Measurements from ENCODE around the gene RAX. TPM values are rescaled to one million over a fixed set of nuclear protein-coding genes. Genes with fewer than 3 reads are reported as not detected.
A peak's percentile ranks its signal among the peaks of the same experiment; 100 is the strongest.

The RAX gene
- total and polyA plus RNA-seq, 10 of the 15 experiments (the other 5 are each of a cell fraction or from before 2014, with no cell fraction given) = not detected

GRCh38 chr18:59308248-59308937 is 35.1 kb upstream of the RAX start (continued):
- TF ChIP-seq HSF1 (IDR thresholded peaks at IDR 0.05; ENCODE audit: low read depth, low read length) (no peak), BHLHE40 (IDR thresholded peaks at IDR 0.05; ENCODE audit: borderline replicate concordance in 1 of 2, low read depth in 2 of 2, low read length in 1 of 2) (peak; percentile 21 to 34; a peak in 3 of 4 replicates), RCOR1 (conservative IDR thresholded peaks at IDR 0.05; ENCODE audit: low read depth, low read length) (no peak), CTCF (IDR thresholded peaks at IDR 0.05 in 2 of 3, conservative IDR thresholded peaks at IDR 0.05 in 1 of 3; ENCODE audit: control insufficient read depth in 2 of 3, extremely low read depth in 1 of 3, insufficient read depth in 1 of 3, low read depth in 3 of 3, low read length in 3 of 3) (peak; percentile 67 to 83 (median 82)), SKIL (IDR thresholded peaks at IDR 0.05; ENCODE audit: low read depth, poor library complexity, severe bottlenecking) (no peak), SMC3 (IDR thresholded peaks at IDR 0.05; ENCODE audit: borderline replicate concordance, low read length) (peak; percentile 91), RAD21 (IDR thresholded peaks at IDR 0.05; ENCODE audit: insufficient read depth, low read depth, low read length) (peak; percentile 78)
